Activated naive CD4-positive, alpha-beta T cell treated with anti-CD3 and anti-CD28 coated beads, Interleukin-2, amount 50 U/mL, for 16 hours (primary cell): ENCODE measurements around the gene METRNL.
"Not testable (repeated sequence)": the region's sequence is repeated elsewhere in the genome, so short reads cannot be mapped to it uniquely, and the experiment has no call there.

Experiments
- DNase-seq: peaks from one replicate; pipeline ENCODE4 v3.0.0-alpha.2; 2020

Gene METRNL

GRCh38 chr17:83125515-83126274 lies 46.3 kb downstream of the METRNL start:
- DNase-seq, result no peak

- no peak for DNase-seq
These were observed 46.9 kb downstream of the METRNL start for GRCh38 chr17:83126275-83126811.

GRCh38 chr17:83127431-83128160 lies 48.2 kb downstream of the METRNL start:
- DNase-seq, result no peak

GRCh38 chr17:83128306-83129240 lies 49.2 kb downstream of the METRNL start:
- no peak for DNase-seq

GRCh38 chr17:83129676-83130075 lies 50.3 kb downstream of the METRNL start:
- DNase-seq, result no peak

GRCh38 chr17:83131401-83132011 lies 52.1 kb downstream of the METRNL start:
- no peak for DNase-seq

GRCh38 chr17:83132251-83133081 lies 53.1 kb downstream of the METRNL start:
- no peak for DNase-seq

- no peak for DNase-seq
These were observed 54.1 kb downstream of the METRNL start for GRCh38 chr17:83133302-83134121.

GRCh38 chr17:83134456-83134855 lies 55.0 kb downstream of the METRNL start:
- not testable (repeated sequence) for DNase-seq

GRCh38 chr17:83135692-83136091 lies 56.3 kb downstream of the METRNL start:
- no peak for DNase-seq

- no peak for DNase-seq
These were observed 56.7 kb downstream of the METRNL start for GRCh38 chr17:83136156-83136555.

GRCh38 chr17:83136931-83137330 lies 57.5 kb downstream of the METRNL start:
- no peak for DNase-seq

GRCh38 chr17:83137523-83137922 lies 58.1 kb downstream of the METRNL start:
- DNase-seq, result no peak

GRCh38 chr17:83138820-83139219 lies 59.4 kb downstream of the METRNL start:
- no peak for DNase-seq

- not testable (repeated sequence) for DNase-seq
These were observed 60.3 kb downstream of the METRNL start for GRCh38 chr17:83139541-83140248.

GRCh38 chr17:83140249-83140566 lies 60.8 kb downstream of the METRNL start:
- DNase-seq, result not testable (repeated sequence)

GRCh38 chr17:83142619-83143018 lies 63.2 kb downstream of the METRNL start:
- DNase-seq, result no peak

GRCh38 chr17:83143817-83144231 lies 64.4 kb downstream of the METRNL start:
- DNase-seq, result no peak
